Gastrocnemius medialis (tissue), 4 donors: ENCODE measurements around the gene AMOT.

Source experiments
- POLR2A ChIP-seq, 2 donors: fragments of 450-650 bp; IDR thresholded peaks; one replicate each; pipeline ENCODE4 v1.6.1; 2017; ENCODE audit warnings: antibody characterized with exemption in 2 of 2, mild to moderate bottlenecking in 2 of 2, moderate library complexity in 2 of 2
- TF ChIP-seq, protein P1 (sequence below), 5 experiments: fragments of 450-650 bp in 3 of 5; fragments of 200-600 bp in 2 of 5; sonication (generic) in 2 of 5; IDR thresholded peaks in 4 of 5; conservative IDR thresholded peaks in 1 of 5; 1 replicate in 4 of 5; 2 replicates in 1 of 5; pipeline ENCODE4 v1.5.1; 2016 to 2019; ENCODE audit warnings: antibody characterized with exemption in 5 of 5, mild to moderate bottlenecking in 3 of 5, moderate library complexity in 3 of 5

DNA sequence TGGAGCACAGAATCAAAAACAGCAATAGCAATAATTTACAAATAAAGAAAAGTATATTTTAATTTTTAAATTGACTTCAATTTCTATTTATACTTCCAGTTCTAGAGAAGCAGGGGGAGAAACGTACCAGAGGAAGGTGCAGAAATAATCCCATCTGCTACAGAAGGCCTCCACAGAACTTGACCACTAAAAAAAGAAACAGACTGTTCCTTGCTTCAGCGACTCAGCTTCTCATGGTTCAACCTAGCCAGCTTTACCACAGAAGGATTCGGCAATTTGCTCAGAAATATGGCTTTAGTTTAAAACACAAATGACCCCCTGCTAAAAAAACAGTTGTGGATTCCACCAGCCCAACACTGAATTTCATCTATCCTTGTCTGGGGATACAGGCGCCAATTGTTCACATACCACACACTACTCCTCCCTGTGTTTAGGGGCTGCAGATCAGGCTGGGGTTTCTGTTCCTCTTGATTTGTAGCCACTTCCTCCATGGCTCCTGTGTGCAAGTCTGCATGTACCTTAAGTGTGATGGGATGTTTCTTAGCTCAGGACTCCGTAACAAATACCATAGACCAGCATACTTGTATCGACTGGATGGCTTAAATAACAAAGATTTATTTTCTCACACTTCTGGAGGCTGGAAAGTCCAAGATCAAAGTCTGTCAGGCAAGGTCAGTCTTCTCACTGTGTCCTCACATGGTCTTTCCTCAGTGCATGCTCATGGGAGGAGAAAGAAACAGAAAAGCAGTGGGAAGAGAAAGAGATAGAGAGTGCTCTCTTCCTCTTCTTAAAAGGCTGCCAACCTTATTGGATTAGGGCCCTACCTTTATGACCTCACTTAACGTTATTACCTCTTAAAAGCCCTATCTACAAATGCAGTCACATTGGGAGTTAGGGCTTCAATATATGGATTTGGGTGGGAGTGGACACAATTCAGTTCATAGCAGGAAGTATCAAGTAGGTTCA is 79.1 kb downstream of the AMOT start:
- TF ChIP-seq, protein P1, sequence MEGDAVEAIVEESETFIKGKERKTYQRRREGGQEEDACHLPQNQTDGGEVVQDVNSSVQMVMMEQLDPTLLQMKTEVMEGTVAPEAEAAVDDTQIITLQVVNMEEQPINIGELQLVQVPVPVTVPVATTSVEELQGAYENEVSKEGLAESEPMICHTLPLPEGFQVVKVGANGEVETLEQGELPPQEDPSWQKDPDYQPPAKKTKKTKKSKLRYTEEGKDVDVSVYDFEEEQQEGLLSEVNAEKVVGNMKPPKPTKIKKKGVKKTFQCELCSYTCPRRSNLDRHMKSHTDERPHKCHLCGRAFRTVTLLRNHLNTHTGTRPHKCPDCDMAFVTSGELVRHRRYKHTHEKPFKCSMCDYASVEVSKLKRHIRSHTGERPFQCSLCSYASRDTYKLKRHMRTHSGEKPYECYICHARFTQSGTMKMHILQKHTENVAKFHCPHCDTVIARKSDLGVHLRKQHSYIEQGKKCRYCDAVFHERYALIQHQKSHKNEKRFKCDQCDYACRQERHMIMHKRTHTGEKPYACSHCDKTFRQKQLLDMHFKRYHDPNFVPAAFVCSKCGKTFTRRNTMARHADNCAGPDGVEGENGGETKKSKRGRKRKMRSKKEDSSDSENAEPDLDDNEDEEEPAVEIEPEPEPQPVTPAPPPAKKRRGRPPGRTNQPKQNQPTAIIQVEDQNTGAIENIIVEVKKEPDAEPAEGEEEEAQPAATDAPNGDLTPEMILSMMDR (IDR thresholded peaks at IDR 0.05 in 4 of 5, conservative IDR thresholded peaks at IDR 0.05 in 1 of 5), result no peak
- no peak for TF ChIP-seq POLR2A (IDR thresholded peaks at IDR 0.05)
